ENCODE measurements around the gene HYLS1. TPM values are rescaled to one million over a fixed set of nuclear protein-coding genes. Genes with fewer than 3 reads are reported as not detected.

The HYLS1 gene
- total RNA-seq, 2 experiments from 2014 or later, result 4.6 to 5.2 TPM

DNA sequence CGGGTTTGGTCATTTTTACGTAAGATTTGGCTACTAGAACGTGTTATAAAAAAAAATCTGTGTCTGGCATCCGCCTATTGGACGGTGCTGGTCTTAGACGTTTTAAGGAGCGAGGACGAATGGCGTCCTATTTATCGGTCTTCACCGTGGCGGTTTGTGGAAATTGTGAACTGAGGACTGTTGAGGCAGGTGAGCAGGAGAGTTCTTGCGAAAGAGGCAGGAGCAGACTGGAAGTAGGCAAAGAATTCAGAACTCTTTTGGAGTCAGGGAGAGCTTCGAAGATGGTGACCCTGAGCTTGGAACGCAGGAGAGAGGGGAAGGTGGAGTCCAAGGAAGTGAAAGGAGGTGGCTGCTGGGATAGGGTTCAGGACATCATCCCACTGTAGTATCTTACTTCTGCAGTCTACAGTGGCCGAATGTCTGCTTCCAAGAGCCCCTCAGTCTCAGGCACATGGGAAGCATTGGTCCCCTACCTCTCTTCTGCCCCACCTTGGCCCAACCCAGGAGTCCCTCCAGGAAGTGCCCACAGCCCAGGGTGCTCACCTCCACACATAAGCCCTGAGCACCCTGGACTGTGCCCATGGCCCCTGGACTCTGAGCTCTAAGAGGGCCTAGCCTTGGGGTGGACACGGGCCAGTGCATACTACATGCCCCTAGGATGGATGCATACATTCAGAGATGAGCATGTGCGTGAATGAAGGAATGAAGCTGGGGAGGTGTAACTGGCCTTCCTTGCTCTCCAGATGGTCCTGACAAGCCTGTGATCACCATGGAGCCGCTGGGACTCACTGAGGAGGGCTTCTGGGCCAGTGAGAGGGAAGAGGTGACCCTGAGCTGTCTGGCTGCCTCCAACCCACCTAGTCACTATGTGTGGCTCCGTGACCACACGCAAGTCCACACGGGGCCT is 62.1 kb downstream of the HYLS1 start:
- H3K9me3 Mint-ChIP-seq, result no peaks in the 10 kb centered on the region
- ChIA-PET CTCF (no interaction called here), POLR2A (no interaction called here)
- H3K27ac Mint-ChIP-seq, result no peak overlapping the region
- no peaks in the 10 kb centered on the region for H3K36me3 Mint-ChIP-seq (ENCODE audit: low read depth)
- DNase-seq, result no peak
- H3K4me3 Mint-ChIP-seq, result no peak overlapping the region
- peaks cover 3% of the 10 kb centered on the region for H3K27me3 Mint-ChIP-seq
- intact Hi-C loops (cut with micrococcal nuclease), result no loop called here
- TF ChIP-seq CTCF (IDR thresholded peaks at IDR 0.05), result no peak
- no peak for ATAC-seq
- H3K4me1 Mint-ChIP-seq (ENCODE audit: low read depth), result no peaks in the 10 kb centered on the region

- DNase-seq (no peak), ATAC-seq (no peak)
- ChIA-PET CTCF (no interaction called here), POLR2A (no interaction called here)
- Mint-ChIP-seq H3K36me3 (ENCODE audit: low read depth) (no peaks in the 10 kb centered on the region), H3K4me3 (no peak overlapping the region), H3K27me3 (peaks cover 3% of the 10 kb centered on the region), H3K4me1 (ENCODE audit: low read depth) (no peaks in the 10 kb centered on the region), H3K27ac (no peak overlapping the region), H3K9me3 (no peaks in the 10 kb centered on the region)
- TF ChIP-seq CTCF (IDR thresholded peaks at IDR 0.05), result no peak
- intact Hi-C loops (cut with micrococcal nuclease), result no loop called here
Measured at GRCh38 chr11:125950178-125950490, 62.7 kb downstream of the HYLS1 start.

Other genes starting within 250 kb of the HYLS1 start
- gene ACRV1, start 206.8 kb upstream of the HYLS1 start, total RNA-seq, result not detected
- not detected for gene PATE1, start 141.4 kb upstream of the HYLS1 start, total RNA-seq
- gene PATE2, start 108.8 kb upstream of the HYLS1 start, total RNA-seq, result not detected
- gene PATE3, start 99.5 kb upstream of the HYLS1 start, total RNA-seq, result not detected
- not detected for gene PATE4, start 54.4 kb upstream of the HYLS1 start, total RNA-seq
- 10 to 100 TPM; 15.4 to 15.5 TPM for gene PUS3, start 15.5 kb downstream of the HYLS1 start, total RNA-seq
- gene DDX25, start 16.8 kb downstream of the HYLS1 start, total RNA-seq, result under 1 TPM; 0.43 to 0.54 TPM
- gene VSIG10L2, start 58.4 kb downstream of the HYLS1 start, total RNA-seq, result not detected
- gene CDON, start 175.2 kb downstream of the HYLS1 start, total RNA-seq, result 1 to 10 TPM; 3.2 to 4.0 TPM